ENCODE data around the gene E2F2. TPM values are rescaled to one million over a fixed set of nuclear protein-coding genes. Genes with fewer than 3 reads are reported as not detected.

Gene E2F2
- total RNA-seq, 1 donor = under 0.01 TPM

DNA sequence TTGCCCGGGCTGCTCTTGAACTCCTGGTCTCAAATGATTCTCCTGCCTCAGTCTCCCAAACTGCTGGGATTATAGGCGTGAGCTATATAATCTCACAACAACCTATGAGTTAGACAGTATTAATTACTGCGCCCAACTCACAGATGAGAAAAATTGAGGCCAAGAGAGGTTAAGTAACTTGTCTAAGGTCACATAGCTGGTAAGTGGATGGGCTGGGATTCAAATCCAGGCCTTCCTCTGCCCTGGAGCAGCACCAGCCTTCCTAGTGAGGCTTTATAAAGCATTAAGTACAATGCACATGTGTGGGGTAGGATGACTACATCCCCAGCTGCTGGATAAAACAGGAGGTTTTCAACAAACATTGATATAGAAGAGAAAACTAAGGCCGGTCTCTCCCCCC lies 15.1 kb downstream of the E2F2 start:
- no peak overlapping the region for H3K27ac ChIP-seq (ENCODE audit: low read depth, low read length)
- no peak for DNase-seq (ENCODE audit: insufficient read length, low spot score, missing footprints)
- no peak for TF ChIP-seq CTCF (IDR thresholded peaks at IDR 0.05; ENCODE audit: extremely low read depth, low read depth, low read length)
- H3K9me3 ChIP-seq (ENCODE audit: low read depth, low read length) = no peaks in the 10 kb centered on the region
- no peaks in the 10 kb centered on the region for H3K36me3 ChIP-seq (ENCODE audit: insufficient read depth, low read length)
- H4K20me1 ChIP-seq (ENCODE audit: insufficient read depth, low read length) = no peaks in the 10 kb centered on the region
- H3K27me3 ChIP-seq (ENCODE audit: insufficient read depth, low read length) = no peaks in the 10 kb centered on the region
- no peaks in the 10 kb centered on the region for H3K79me2 ChIP-seq (ENCODE audit: insufficient read depth, low read length)
- no peaks in the 10 kb centered on the region for H3K4me1 ChIP-seq (ENCODE audit: insufficient read depth, low read length)
- no peak overlapping the region for H2AFZ ChIP-seq (ENCODE audit: low read length)
- no peak overlapping the region for H3K4me3 ChIP-seq (ENCODE audit: insufficient read depth, low read length)
- no peak overlapping the region for H3K4me2 ChIP-seq (ENCODE audit: insufficient read depth, low read length)

- DNase-seq (ENCODE audit: insufficient read length, low spot score, missing footprints) = no peak
- no peaks in the 10 kb centered on the region for H3K79me2 ChIP-seq (ENCODE audit: insufficient read depth, low read length)
- H4K20me1 ChIP-seq (ENCODE audit: insufficient read depth, low read length) = no peaks in the 10 kb centered on the region
- no peaks in the 10 kb centered on the region for H3K27me3 ChIP-seq (ENCODE audit: insufficient read depth, low read length)
- H3K4me1 ChIP-seq (ENCODE audit: insufficient read depth, low read length) = no peaks in the 10 kb centered on the region
- H3K36me3 ChIP-seq (ENCODE audit: insufficient read depth, low read length) = no peaks in the 10 kb centered on the region
- no peaks in the 10 kb centered on the region for H3K9me3 ChIP-seq (ENCODE audit: low read depth, low read length)
- no peak overlapping the region for H3K4me3 ChIP-seq (ENCODE audit: insufficient read depth, low read length)
- no peak for TF ChIP-seq CTCF (IDR thresholded peaks at IDR 0.05; ENCODE audit: extremely low read depth, low read depth, low read length)
- no peak overlapping the region for H2AFZ ChIP-seq (ENCODE audit: low read length)
- no peak overlapping the region for H3K4me2 ChIP-seq (ENCODE audit: insufficient read depth, low read length)
- no peak overlapping the region for H3K27ac ChIP-seq (ENCODE audit: low read depth, low read length)
Observed at GRCh38 chr1:23514111-23514679, 16.8 kb downstream of the E2F2 start.

DNA sequence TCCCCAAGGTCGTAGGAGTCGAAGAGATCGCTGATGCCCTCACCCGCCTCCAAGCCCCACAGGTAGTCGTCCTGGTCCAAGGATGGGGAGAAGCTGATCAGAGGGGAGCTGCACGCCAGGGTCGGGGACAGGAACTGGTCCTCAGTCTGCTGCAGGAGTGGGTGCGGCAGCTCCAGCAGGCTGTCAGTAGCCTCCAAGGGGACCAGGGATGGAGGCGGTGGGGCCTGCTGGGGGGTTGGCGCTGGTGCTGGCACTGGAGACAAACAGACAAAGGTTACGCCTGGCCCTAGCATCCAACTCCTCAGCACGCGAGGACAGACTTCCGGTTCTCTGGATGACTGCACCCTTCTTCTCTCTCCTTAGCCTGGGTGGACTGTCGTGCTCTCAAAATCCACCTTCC lies 21.1 kb downstream of the E2F2 start:
- no peak for DNase-seq (ENCODE audit: insufficient read length, low spot score, missing footprints)
- H3K4me3 ChIP-seq (ENCODE audit: insufficient read depth, low read length) = no peak overlapping the region
- no peaks in the 10 kb centered on the region for H3K4me1 ChIP-seq (ENCODE audit: insufficient read depth, low read length)
- H4K20me1 ChIP-seq (ENCODE audit: insufficient read depth, low read length) = no peaks in the 10 kb centered on the region
- H3K9me3 ChIP-seq (ENCODE audit: low read depth, low read length) = no peaks in the 10 kb centered on the region
- no peaks in the 10 kb centered on the region for H3K36me3 ChIP-seq (ENCODE audit: insufficient read depth, low read length)
- no peak overlapping the region for H2AFZ ChIP-seq (ENCODE audit: low read length)
- no peaks in the 10 kb centered on the region for H3K79me2 ChIP-seq (ENCODE audit: insufficient read depth, low read length)
- H3K4me2 ChIP-seq (ENCODE audit: insufficient read depth, low read length) = no peak overlapping the region
- no peak for TF ChIP-seq CTCF (IDR thresholded peaks at IDR 0.05; ENCODE audit: extremely low read depth, low read depth, low read length)
- H3K27ac ChIP-seq (ENCODE audit: low read depth, low read length) = no peak overlapping the region
- no peaks in the 10 kb centered on the region for H3K27me3 ChIP-seq (ENCODE audit: insufficient read depth, low read length)

GRCh38 chr1:23506376-23507107 lies 24.5 kb downstream of the E2F2 start:
- no peak overlapping the region for H3K4me2 ChIP-seq (ENCODE audit: insufficient read depth, low read length)
- H3K27ac ChIP-seq (ENCODE audit: low read depth, low read length) = no peak overlapping the region
- H3K36me3 ChIP-seq (ENCODE audit: insufficient read depth, low read length) = no peaks in the 10 kb centered on the region
- no peak for DNase-seq (ENCODE audit: insufficient read length, low spot score, missing footprints)
- H3K79me2 ChIP-seq (ENCODE audit: insufficient read depth, low read length) = no peaks in the 10 kb centered on the region
- H3K27me3 ChIP-seq (ENCODE audit: insufficient read depth, low read length) = no peaks in the 10 kb centered on the region
- H3K4me3 ChIP-seq (ENCODE audit: insufficient read depth, low read length) = no peak overlapping the region
- no peak for TF ChIP-seq CTCF (IDR thresholded peaks at IDR 0.05; ENCODE audit: extremely low read depth, low read depth, low read length)
- H3K4me1 ChIP-seq (ENCODE audit: insufficient read depth, low read length) = no peaks in the 10 kb centered on the region
- no peaks in the 10 kb centered on the region for H4K20me1 ChIP-seq (ENCODE audit: insufficient read depth, low read length)
- H3K9me3 ChIP-seq (ENCODE audit: low read depth, low read length) = no peaks in the 10 kb centered on the region
- H2AFZ ChIP-seq (ENCODE audit: low read length) = no peak overlapping the region

Measured in osteoblast (primary cell).